H9 (cell line): ENCODE data around the gene LEPROT. TPM values are rescaled to one million over a fixed set of nuclear protein-coding genes. Genes with fewer than 3 reads are reported as not detected.

Source experiments
- DNase-seq: peaks from one replicate; pipeline ENCODE4 v3.0.0-alpha.2; 2017
- H2AFZ ChIP-seq: one replicate; pipeline ENCODE4 v1.6.1; 2013; ENCODE audit warnings: mild to moderate bottlenecking, low read length, control low read depth, moderate library complexity
- H2AK5ac ChIP-seq: 2 replicates; pipeline ENCODE4 v1.6.1; 2013; ENCODE audit warnings: low read length, control low read depth, mixed read lengths; ENCODE audit not compliant: insufficient read length
- H2BK120ac ChIP-seq: one replicate; pipeline ENCODE4 v1.6.1; 2013; ENCODE audit warnings: low read depth, mild to moderate bottlenecking, low read length, control low read depth, inconsistent platforms; ENCODE audit not compliant: poor library complexity, severe bottlenecking
- H2BK12ac ChIP-seq: 2 replicates; pipeline ENCODE4 v1.6.1; 2013; ENCODE audit warnings: low read length, control low read depth, mixed read lengths, low read depth; ENCODE audit not compliant: insufficient read length
- H2BK15ac ChIP-seq: 2 replicates; pipeline ENCODE4 v1.6.1; 2013; ENCODE audit warnings: low read depth, low read length, control low read depth
- H2BK20ac ChIP-seq: one replicate; pipeline ENCODE4 v1.6.1; 2013; ENCODE audit warnings: low read depth, mild to moderate bottlenecking, low read length, control low read depth, inconsistent platforms; ENCODE audit not compliant: poor library complexity, severe bottlenecking
- H2BK5ac ChIP-seq: 2 replicates; pipeline ENCODE4 v1.6.1; 2013; ENCODE audit warnings: low read length, control low read depth, mixed read lengths; ENCODE audit not compliant: insufficient read length
- H3K14ac ChIP-seq: 2 replicates; pipeline ENCODE4 v1.6.1; 2013; ENCODE audit warnings: low read length, control low read depth; ENCODE audit not compliant: insufficient read depth
- H3K18ac ChIP-seq: 2 replicates; pipeline ENCODE4 v1.6.1; 2013; ENCODE audit warnings: low read depth, mild to moderate bottlenecking, mixed read lengths, low read length, control low read depth; ENCODE audit not compliant: insufficient read length
- H3K23ac ChIP-seq: 2 replicates; pipeline ENCODE4 v1.6.1; 2013; ENCODE audit warnings: low read length, control low read depth, mixed read lengths, low read depth; ENCODE audit not compliant: insufficient read length
- H3K23me2 ChIP-seq: 2 replicates; pipeline ENCODE4 v1.6.1; 2013; ENCODE audit warnings: low read depth, mild to moderate bottlenecking, mixed read lengths, low read length, control low read depth; ENCODE audit not compliant: insufficient read length, poor library complexity, severe bottlenecking
- H3K27ac ChIP-seq: 2 replicates; pipeline ENCODE4 v1.5.1; 2013; ENCODE audit warnings: low read length, control low read depth, mixed read lengths, low read depth; ENCODE audit not compliant: insufficient read length
- H3K27me3 ChIP-seq: 2 replicates; pipeline ENCODE4 v1.6.1; 2013; ENCODE audit warnings: low read length, control low read depth, inconsistent platforms; ENCODE audit not compliant: insufficient read depth
- H3K4ac ChIP-seq: 2 replicates; pipeline ENCODE4 v1.6.1; 2013; ENCODE audit warnings: low read depth, mild to moderate bottlenecking, control low read depth, inconsistent platforms, low read length, moderate library complexity
- H3K4me1 ChIP-seq: 2 replicates; pipeline ENCODE4 v1.6.1; 2013; ENCODE audit warnings: low read length, control low read depth, inconsistent platforms; ENCODE audit not compliant: insufficient read depth
- H3K4me2 ChIP-seq: 2 replicates; pipeline ENCODE4 v1.6.1; 2013; ENCODE audit warnings: low read length, control low read depth, mixed read lengths; ENCODE audit not compliant: insufficient read length, insufficient read depth
- H3K56ac ChIP-seq: 2 replicates; pipeline ENCODE4 v1.6.1; 2013; ENCODE audit warnings: low read depth, mild to moderate bottlenecking, mixed read lengths, low read length, control low read depth; ENCODE audit not compliant: insufficient read length
- H3K79me1 ChIP-seq: 2 replicates; pipeline ENCODE4 v1.6.1; 2013; ENCODE audit warnings: low read depth, mild to moderate bottlenecking, moderate library complexity, low read length, control low read depth, inconsistent platforms; ENCODE audit not compliant: insufficient read depth, poor library complexity, severe bottlenecking
- H3K79me2 ChIP-seq: 2 replicates; pipeline ENCODE4 v1.6.1; 2013; ENCODE audit warnings: low read length, control low read depth, inconsistent platforms; ENCODE audit not compliant: insufficient read depth
- H3K9ac ChIP-seq: 2 replicates; pipeline ENCODE4 v1.6.1; 2013; ENCODE audit warnings: low read length, control low read depth, mixed read lengths; ENCODE audit not compliant: insufficient read length; ENCODE audit errors: extremely low read depth
- H3K9me3 ChIP-seq: one replicate; pipeline ENCODE4 v1.6.1; 2013; ENCODE audit warnings: low read depth, low read length, inconsistent platforms; ENCODE audit not compliant: control insufficient read depth
- H3T11ph ChIP-seq: one replicate; pipeline ENCODE4 v1.6.1; 2013; ENCODE audit warnings: mild to moderate bottlenecking, low read length, control low read depth, inconsistent platforms
- H4K20me1 ChIP-seq: one replicate; pipeline ENCODE4 v1.6.1; 2013; ENCODE audit not compliant: control insufficient read depth, insufficient read length, insufficient read depth
- H4K5ac ChIP-seq: 2 replicates; pipeline ENCODE4 v1.6.1; 2013; ENCODE audit warnings: low read depth, mild to moderate bottlenecking, mixed read lengths, low read length, control low read depth; ENCODE audit not compliant: insufficient read length
- H4K8ac ChIP-seq: replicated peaks from 2 replicates; pipeline ENCODE4 v1.6.1; 2013; ENCODE audit warnings: low read length, control low read depth, mixed read lengths, low read depth; ENCODE audit not compliant: insufficient read length
- H4K91ac ChIP-seq: 2 replicates; pipeline ENCODE4 v1.6.1; 2013; ENCODE audit warnings: low read depth, mild to moderate bottlenecking, moderate library complexity, mixed read lengths, low read length, control low read depth; ENCODE audit not compliant: insufficient read length
- H3K27ac Mint-ChIP-seq, 3 experiments: 2 replicates in 2 of 3; 3 replicates in 1 of 3; pipeline ENCODE4 v1.8.0; 2020 to 2021; ENCODE audit warnings: mixed read lengths in 3 of 3, mild to moderate bottlenecking in 1 of 3, moderate library complexity in 1 of 3
- H3K27me3 Mint-ChIP-seq: 2 replicates; pipeline ENCODE4 v1.8.0; 2021; ENCODE audit warnings: low read depth, mild to moderate bottlenecking, moderate library complexity, mixed read lengths
- H3K36me3 Mint-ChIP-seq, 3 experiments: 2 replicates in 2 of 3; 3 replicates in 1 of 3; pipeline ENCODE4 v1.8.0; 2020 to 2021; ENCODE audit warnings: low read depth in 3 of 3, mixed read lengths in 3 of 3; ENCODE audit not compliant: insufficient read depth in 1 of 3
- H3K4me1 Mint-ChIP-seq, 2 experiments: 2 replicates each; pipeline ENCODE4 v1.8.0; 2020; ENCODE audit warnings: mixed read lengths in 2 of 2
- H3K4me3 Mint-ChIP-seq, 2 experiments: 2 replicates in 1 of 2; 3 replicates in 1 of 2; pipeline ENCODE4 v1.8.0; 2020 to 2021; ENCODE audit warnings: mild to moderate bottlenecking in 2 of 2, mixed read lengths in 2 of 2, moderate library complexity in 1 of 2
- H3K9me3 Mint-ChIP-seq, 2 experiments: 2 replicates in 1 of 2; 3 replicates in 1 of 2; pipeline ENCODE4 v1.8.0; 2020; ENCODE audit warnings: mild to moderate bottlenecking in 2 of 2, mixed read lengths in 2 of 2, moderate library complexity in 1 of 2
- CTCF ChIP-seq: fragments of 200-600 bp; sonication (generic); conservative IDR thresholded peaks from 3 replicates; pipeline ENCODE4 v1.8.0; 2021; ENCODE audit warnings: antibody characterized with exemption, mild to moderate bottlenecking
- WGBS: extraction: QIAGEN DNeasy Blood & Tissue Kit; methylation state at CpG from one replicate; pipeline ENCODE4 v1.1.7; 2013; ENCODE audit warnings: missing lambda C conversion rate, low lambda C conversion rate, mixed read lengths; ENCODE audit not compliant: insufficient read length; ENCODE audit errors: extremely low coverage; 5-methylcytosine and 5-hydroxymethylcytosine counted together
- total RNA-seq: library from RNA; stranded (reverse); gene quantifications from 2 replicates; pipeline ENCODE4 v1.2.1, GENCODE V29; 2021

The LEPROT gene
- total RNA-seq, 1 experiment from 2014 or later, result 32.6 TPM

GRCh38 chr1:65467536-65467935, 47.1 kb downstream of the LEPROT start:
- H4K5ac ChIP-seq, result no peak overlapping the region
- no peak overlapping the region for H3K27ac ChIP-seq
- no peak overlapping the region for H3K4me2 ChIP-seq
- no peaks in the 10 kb centered on the region for H3K23me2 ChIP-seq
- H4K91ac ChIP-seq, result no peak overlapping the region
- Mint-ChIP-seq H3K4me3 (no peak overlapping the region), H3K36me3 (no peaks in the 10 kb centered on the region; a peak in 1 of 7 replicates), H3K4me1 (peaks cover 5 to 13% of the 10 kb centered on the region in 2 experiments), H3K9me3 (peaks cover 0 to 5% of the 10 kb centered on the region in 2 experiments; a peak in 3 of 5 replicates), H3K27ac (no peak overlapping the region), H3K27me3 (peaks cover 3% of the 10 kb centered on the region)
- no peak overlapping the region for H3K4ac ChIP-seq
- no peak overlapping the region for H3K23ac ChIP-seq
- peak; percentile 52; the same call in 2 of the 3 replicates for TF ChIP-seq CTCF
- H3K14ac ChIP-seq, result no peak overlapping the region
- no peaks in the 10 kb centered on the region for H4K20me1 ChIP-seq
- no peak overlapping the region for H2BK5ac ChIP-seq
- H2AK5ac ChIP-seq, result no peak overlapping the region
- no peak overlapping the region for H3T11ph ChIP-seq
- no peaks in the 10 kb centered on the region for H3K79me1 ChIP-seq
- no peak overlapping the region for H4K8ac ChIP-seq
- H3K4me1 ChIP-seq, result no peaks in the 10 kb centered on the region
- H3K27me3 ChIP-seq, result no peaks in the 10 kb centered on the region
- peak; percentile 90 for DNase-seq
- no peak overlapping the region for H2BK15ac ChIP-seq
- WGBS, result no CpG with 5 or more reads among the region's 6 CpGs
- no peak overlapping the region for H2BK12ac ChIP-seq
- H3K9ac ChIP-seq, result no peak overlapping the region
- no peak overlapping the region for H2BK20ac ChIP-seq
- H3K79me2 ChIP-seq, result no peaks in the 10 kb centered on the region
- no peak overlapping the region for H3K18ac ChIP-seq
- no peaks in the 10 kb centered on the region for H3K9me3 ChIP-seq
- H3K56ac ChIP-seq, result no peak overlapping the region
- no peak overlapping the region for H2AFZ ChIP-seq
- H2BK120ac ChIP-seq, result no peak overlapping the region
